ENCODE data around the gene PDZD2.
"Not testable (repeated sequence)": the region's sequence is repeated elsewhere in the genome, so short reads cannot be mapped to it uniquely, and the experiment has no call there.

The PDZD2 gene

DNA sequence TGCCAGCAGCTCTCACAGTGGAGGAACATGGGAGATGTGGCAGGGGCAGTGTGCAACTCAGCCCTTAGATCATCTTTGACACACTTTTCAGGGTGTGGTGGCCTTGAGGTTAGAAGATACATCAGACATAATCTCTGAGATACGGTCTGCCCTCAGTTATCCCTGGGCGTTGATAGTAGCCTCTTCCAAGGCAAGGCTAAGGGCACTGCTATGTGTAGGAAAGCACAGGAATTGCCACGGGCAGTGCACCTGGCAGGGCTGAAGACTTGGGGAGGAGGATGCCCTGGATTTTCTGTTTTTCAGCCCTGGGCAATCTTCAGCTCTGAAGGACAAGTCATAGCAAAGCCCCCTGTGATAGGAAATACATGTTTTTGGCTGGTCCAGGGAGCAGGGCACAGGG lies 328.5 kb downstream of the PDZD2 start:
- Histone ChIP-seq H3K4me3 (ENCODE audit: low read depth in 1 of 2, low read length in 1 of 2) (no peak overlapping the region), H3K27ac (no peak overlapping the region), H3K36me3 (no peaks in the 10 kb centered on the region), H3K4me1 (ENCODE audit: control insufficient read depth in 1 of 2, insufficient read depth in 1 of 2, low read depth in 1 of 2, low read length in 1 of 2) (no peaks in the 10 kb centered on the region), H3K9me3 (no peaks in the 10 kb centered on the region), H3K27me3 (no peaks in the 10 kb centered on the region)
- TF ChIP-seq, protein P1, sequence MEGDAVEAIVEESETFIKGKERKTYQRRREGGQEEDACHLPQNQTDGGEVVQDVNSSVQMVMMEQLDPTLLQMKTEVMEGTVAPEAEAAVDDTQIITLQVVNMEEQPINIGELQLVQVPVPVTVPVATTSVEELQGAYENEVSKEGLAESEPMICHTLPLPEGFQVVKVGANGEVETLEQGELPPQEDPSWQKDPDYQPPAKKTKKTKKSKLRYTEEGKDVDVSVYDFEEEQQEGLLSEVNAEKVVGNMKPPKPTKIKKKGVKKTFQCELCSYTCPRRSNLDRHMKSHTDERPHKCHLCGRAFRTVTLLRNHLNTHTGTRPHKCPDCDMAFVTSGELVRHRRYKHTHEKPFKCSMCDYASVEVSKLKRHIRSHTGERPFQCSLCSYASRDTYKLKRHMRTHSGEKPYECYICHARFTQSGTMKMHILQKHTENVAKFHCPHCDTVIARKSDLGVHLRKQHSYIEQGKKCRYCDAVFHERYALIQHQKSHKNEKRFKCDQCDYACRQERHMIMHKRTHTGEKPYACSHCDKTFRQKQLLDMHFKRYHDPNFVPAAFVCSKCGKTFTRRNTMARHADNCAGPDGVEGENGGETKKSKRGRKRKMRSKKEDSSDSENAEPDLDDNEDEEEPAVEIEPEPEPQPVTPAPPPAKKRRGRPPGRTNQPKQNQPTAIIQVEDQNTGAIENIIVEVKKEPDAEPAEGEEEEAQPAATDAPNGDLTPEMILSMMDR (IDR thresholded peaks at IDR 0.05), result no peak

DNA sequence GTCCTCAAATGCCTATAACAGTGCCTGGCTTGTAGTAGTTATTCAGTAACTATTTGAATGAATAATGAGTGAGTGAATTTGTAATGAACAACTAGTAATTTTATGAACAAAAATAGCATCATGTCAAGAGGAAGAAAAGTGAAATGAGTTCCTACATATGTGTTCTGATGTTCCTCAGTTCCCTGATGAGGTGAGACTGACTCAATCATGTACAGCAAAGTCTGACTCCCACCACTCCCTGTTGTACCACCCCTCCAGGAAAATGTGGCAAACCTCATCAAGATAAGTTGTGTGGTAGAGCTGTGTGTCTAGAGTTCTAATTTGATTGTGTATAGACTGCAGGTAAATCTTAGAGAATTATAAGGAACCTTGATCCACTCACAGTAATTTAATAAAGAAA lies 333.6 kb downstream of the PDZD2 start:
- TF ChIP-seq, protein P1 (IDR thresholded peaks at IDR 0.05), result no peak
- Histone ChIP-seq H3K27me3 (no peaks in the 10 kb centered on the region), H3K4me1 (ENCODE audit: control insufficient read depth in 1 of 2, insufficient read depth in 1 of 2, low read depth in 1 of 2, low read length in 1 of 2) (no peaks in the 10 kb centered on the region), H3K9me3 (no peaks in the 10 kb centered on the region), H3K27ac (no peak overlapping the region), H3K36me3 (no peaks in the 10 kb centered on the region), H3K4me3 (ENCODE audit: low read depth in 1 of 2, low read length in 1 of 2) (no peak overlapping the region)

DNA sequence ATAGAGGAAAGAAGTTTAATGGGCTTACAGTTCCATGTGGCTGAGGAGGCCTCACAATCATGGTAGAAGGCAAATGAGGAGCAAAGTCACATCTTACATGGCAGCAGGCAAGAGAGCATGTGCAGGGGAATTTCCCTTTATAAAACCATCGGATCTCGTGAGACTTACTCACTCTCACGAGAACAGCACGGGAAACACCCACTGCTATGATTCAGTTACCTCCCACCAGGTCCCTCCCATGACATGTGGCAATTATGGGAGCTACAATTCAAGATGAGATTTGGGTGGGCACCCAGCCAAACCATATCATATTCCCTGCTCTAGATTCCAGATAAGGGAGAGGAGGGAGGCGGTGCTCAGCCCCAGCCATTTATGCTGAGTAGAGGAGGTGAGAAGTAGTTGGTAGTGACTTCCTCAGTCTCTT lies 336.3 kb downstream of the PDZD2 start:
- not testable (repeated sequence) for H3K4me3 ChIP-seq (ENCODE audit: low read depth in 1 of 2, low read length in 1 of 2); H3K4me1 ChIP-seq (ENCODE audit: control insufficient read depth in 1 of 2, insufficient read depth in 1 of 2, low read depth in 1 of 2, low read length in 1 of 2)

DNA sequence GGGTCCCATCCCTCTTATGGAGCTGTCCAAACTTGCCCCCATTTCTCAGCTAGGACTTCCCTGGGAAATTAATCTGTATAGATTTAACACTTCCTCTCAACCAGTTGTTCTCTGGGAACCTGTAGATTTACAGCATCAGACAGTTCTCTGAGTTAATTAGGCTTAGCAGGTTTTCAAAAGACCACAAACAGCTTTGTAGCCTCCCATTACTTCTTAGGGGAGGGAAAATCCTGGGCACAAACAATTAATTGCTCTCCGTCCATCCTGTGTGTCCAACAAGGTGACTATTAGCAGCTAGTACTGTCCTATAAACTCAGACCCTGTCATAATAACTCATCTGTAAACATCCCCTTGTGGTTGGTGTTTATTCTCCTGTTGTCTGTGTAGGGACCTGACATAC lies 337.2 kb downstream of the PDZD2 start:
- Histone ChIP-seq H3K4me1 (ENCODE audit: control insufficient read depth in 1 of 2, insufficient read depth in 1 of 2, low read depth in 1 of 2, low read length in 1 of 2) (no peaks in the 10 kb centered on the region), H3K27ac (no peak overlapping the region), H3K4me3 (ENCODE audit: low read depth in 1 of 2, low read length in 1 of 2) (no peak overlapping the region), H3K36me3 (no peaks in the 10 kb centered on the region), H3K27me3 (no peaks in the 10 kb centered on the region), H3K9me3 (no peaks in the 10 kb centered on the region)
- TF ChIP-seq, protein P1 (IDR thresholded peaks at IDR 0.05), result no peak

More for the DNA sequence above, 336.3 kb downstream of the PDZD2 start:
- not testable (repeated sequence) for H3K27ac ChIP-seq, H3K27me3 ChIP-seq, H3K36me3 ChIP-seq, H3K9me3 ChIP-seq

DNA sequence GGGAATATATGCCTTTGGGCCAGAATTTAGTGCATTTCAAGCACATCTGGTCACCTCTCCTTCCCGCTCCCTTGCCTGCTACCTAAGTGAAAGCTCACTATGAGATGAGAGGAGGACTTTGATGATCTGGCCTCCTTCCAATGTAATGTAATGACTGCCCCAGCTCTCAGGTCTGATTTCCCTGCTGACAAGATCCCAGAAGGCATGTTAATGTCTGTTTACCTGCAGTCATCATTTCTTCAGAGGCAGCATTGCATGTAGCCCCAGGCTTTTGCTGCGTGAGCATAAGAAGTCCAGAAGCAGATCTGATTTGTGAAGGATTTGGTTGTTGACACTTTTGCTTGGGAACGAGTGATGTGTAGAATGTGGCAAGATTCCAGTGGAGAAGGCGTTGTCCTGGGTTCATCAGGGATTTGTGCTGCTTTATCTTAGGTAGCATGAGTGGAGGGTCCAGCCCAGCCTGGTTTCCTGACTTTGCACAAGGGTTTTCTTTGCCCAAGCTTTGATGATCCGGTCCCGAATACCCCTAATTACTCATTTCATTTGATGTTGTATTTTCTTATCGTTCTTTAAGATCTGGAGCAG lies 342.5 kb downstream of the PDZD2 start:
- Histone ChIP-seq H3K36me3 (no peaks in the 10 kb centered on the region), H3K9me3 (no peaks in the 10 kb centered on the region), H3K4me3 (ENCODE audit: low read depth in 1 of 2, low read length in 1 of 2) (no peak overlapping the region), H3K27ac (no peak overlapping the region), H3K27me3 (no peaks in the 10 kb centered on the region), H3K4me1 (ENCODE audit: control insufficient read depth in 1 of 2, insufficient read depth in 1 of 2, low read depth in 1 of 2, low read length in 1 of 2) (no peaks in the 10 kb centered on the region)
- TF ChIP-seq, protein P1 (IDR thresholded peaks at IDR 0.05), result no peak

DNA sequence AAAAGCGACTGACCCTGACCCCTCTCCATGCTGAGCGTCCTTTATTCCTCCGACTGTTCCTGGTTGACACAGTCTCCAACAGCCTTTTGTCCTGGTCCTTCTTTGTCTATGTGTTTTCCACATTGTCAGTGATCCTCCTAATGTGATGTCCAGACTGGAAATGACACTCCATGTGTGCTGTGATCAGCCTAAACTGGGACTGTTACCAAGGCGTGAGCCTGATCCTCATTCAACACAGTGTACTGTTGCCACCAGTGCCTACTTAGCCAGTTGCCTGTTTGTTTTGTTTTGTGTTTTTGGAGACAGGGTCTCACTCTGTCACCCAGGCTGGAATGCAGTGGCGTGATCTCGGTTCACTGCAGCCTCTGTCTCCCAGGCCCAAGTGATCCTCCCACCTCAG lies 343.1 kb downstream of the PDZD2 start:
- TF ChIP-seq, protein P1 (IDR thresholded peaks at IDR 0.05), result no peak
- no peaks in the 10 kb centered on the region for H3K27me3 ChIP-seq
- no peaks in the 10 kb centered on the region for H3K36me3 ChIP-seq
- H3K27ac ChIP-seq, result no peak overlapping the region
- no peak overlapping the region for H3K4me3 ChIP-seq (ENCODE audit: low read depth in 1 of 2, low read length in 1 of 2)
- no peaks in the 10 kb centered on the region for H3K9me3 ChIP-seq
- H3K4me1 ChIP-seq (ENCODE audit: control insufficient read depth in 1 of 2, insufficient read depth in 1 of 2, low read depth in 1 of 2, low read length in 1 of 2), result no peaks in the 10 kb centered on the region

All from neutrophil (primary cell).